ENCODE measurements around the gene GTF3C4. TPM values are rescaled to one million over a fixed set of nuclear protein-coding genes. Genes with fewer than 3 reads are reported as not detected.
A peak's percentile ranks its signal among the peaks of the same experiment; 100 is the strongest.

GTF3C4 gene
- total RNA-seq, 1 experiment from 2014 or later: 42.5 TPM

DNA sequence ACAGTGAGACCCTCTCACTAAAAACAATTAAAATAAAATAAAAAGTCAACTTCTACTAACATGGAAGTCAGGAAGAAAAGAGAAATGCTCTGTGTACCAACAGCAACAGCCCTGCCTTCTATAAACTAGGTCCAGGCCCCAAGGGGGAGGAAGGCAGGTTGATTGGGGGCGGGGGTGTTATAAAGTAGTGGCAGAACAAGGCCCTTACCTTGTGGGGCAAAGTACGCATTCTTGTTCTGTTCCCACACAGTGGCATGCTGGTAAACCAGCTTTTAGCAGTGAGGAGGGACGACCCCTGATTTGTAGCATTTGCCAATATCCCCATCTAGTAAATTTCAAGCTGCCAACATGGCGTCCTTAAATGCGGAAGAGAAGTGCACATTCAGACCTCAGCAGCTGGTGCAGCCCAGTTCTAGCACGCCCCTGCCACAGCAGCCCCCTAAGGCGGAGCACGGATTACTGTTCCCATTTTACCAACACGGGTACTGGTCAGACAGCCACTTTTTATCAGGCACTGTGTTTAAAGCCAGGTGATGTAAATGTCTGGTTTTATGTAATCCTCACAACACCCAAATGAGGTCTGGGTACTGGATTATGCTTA lies 69.5 kb downstream of the GTF3C4 start:
- Histone ChIP-seq H3K79me2 (ENCODE audit: insufficient read depth, low read length) (no peaks in the 10 kb centered on the region), H3K23ac (ENCODE audit: insufficient read length, low read depth, low read length) (no peak overlapping the region), H2AFZ (ENCODE audit: low read length) (no peak overlapping the region), H4K20me1 (ENCODE audit: control insufficient read depth, insufficient read depth, insufficient read length) (peaks cover 2% of the 10 kb centered on the region), H3K4me2 (ENCODE audit: insufficient read depth, insufficient read length, low read length) (no peak overlapping the region), H3T11ph (ENCODE audit: low read length) (no peak overlapping the region), H3K9ac (ENCODE audit: extremely low read depth, insufficient read length, low read length) (no peak overlapping the region), H4K8ac (replicated peaks; ENCODE audit: insufficient read length, low read depth, low read length) (no peak overlapping the region), H2BK20ac (ENCODE audit: low read depth, low read length, poor library complexity, severe bottlenecking) (no peak overlapping the region), H2BK120ac (ENCODE audit: low read depth, low read length, poor library complexity, severe bottlenecking) (no peak overlapping the region), H3K79me1 (ENCODE audit: insufficient read depth, low read depth, low read length, poor library complexity, severe bottlenecking) (no peaks in the 10 kb centered on the region), H4K91ac (ENCODE audit: insufficient read length, low read depth, low read length) (no peak overlapping the region), H3K14ac (ENCODE audit: insufficient read depth, low read length) (no peak overlapping the region), H3K56ac (ENCODE audit: insufficient read length, low read depth, low read length) (no peak overlapping the region), H3K9me3 (ENCODE audit: control insufficient read depth, low read depth, low read length) (no peaks in the 10 kb centered on the region), H4K5ac (ENCODE audit: insufficient read length, low read depth, low read length) (no peak overlapping the region), H3K18ac (ENCODE audit: insufficient read length, low read depth, low read length) (no peak overlapping the region), H3K27me3 (ENCODE audit: insufficient read depth, low read length) (peaks cover 8% of the 10 kb centered on the region; the same call in 1 of the 2 replicates), H3K4ac (ENCODE audit: low read depth, low read length) (no peak overlapping the region), H3K27ac (ENCODE audit: insufficient read length, low read depth, low read length) (no peak overlapping the region), H3K4me1 (ENCODE audit: insufficient read depth, low read length) (peaks cover 5% of the 10 kb centered on the region; the same call in 1 of the 2 replicates), H3K23me2 (ENCODE audit: insufficient read length, low read depth, low read length, poor library complexity, severe bottlenecking) (no peaks in the 10 kb centered on the region), H2BK5ac (ENCODE audit: insufficient read length, low read length) (no peak overlapping the region), H2AK5ac (ENCODE audit: insufficient read length, low read length) (no peak overlapping the region), H2BK12ac (ENCODE audit: insufficient read length, low read depth, low read length) (no peak overlapping the region), H2BK15ac (ENCODE audit: low read depth, low read length) (no peak overlapping the region)
- peak overlapping the region in 1 of 3 experiments; percentile 70; a peak in 1 of 7 replicates for H3K27ac Mint-ChIP-seq
- WGBS (ENCODE audit: extremely low coverage, insufficient read length, low lambda C conversion rate): no CpG with 5 or more reads among the region's 9 CpGs
- no peak overlapping the region for H3K4me3 Mint-ChIP-seq
- DNase-seq: no peak
- no peaks in the 10 kb centered on the region; a peak in 2 of 5 replicates for H3K9me3 Mint-ChIP-seq
- TF ChIP-seq, protein P1, sequence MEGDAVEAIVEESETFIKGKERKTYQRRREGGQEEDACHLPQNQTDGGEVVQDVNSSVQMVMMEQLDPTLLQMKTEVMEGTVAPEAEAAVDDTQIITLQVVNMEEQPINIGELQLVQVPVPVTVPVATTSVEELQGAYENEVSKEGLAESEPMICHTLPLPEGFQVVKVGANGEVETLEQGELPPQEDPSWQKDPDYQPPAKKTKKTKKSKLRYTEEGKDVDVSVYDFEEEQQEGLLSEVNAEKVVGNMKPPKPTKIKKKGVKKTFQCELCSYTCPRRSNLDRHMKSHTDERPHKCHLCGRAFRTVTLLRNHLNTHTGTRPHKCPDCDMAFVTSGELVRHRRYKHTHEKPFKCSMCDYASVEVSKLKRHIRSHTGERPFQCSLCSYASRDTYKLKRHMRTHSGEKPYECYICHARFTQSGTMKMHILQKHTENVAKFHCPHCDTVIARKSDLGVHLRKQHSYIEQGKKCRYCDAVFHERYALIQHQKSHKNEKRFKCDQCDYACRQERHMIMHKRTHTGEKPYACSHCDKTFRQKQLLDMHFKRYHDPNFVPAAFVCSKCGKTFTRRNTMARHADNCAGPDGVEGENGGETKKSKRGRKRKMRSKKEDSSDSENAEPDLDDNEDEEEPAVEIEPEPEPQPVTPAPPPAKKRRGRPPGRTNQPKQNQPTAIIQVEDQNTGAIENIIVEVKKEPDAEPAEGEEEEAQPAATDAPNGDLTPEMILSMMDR (conservative IDR thresholded peaks at IDR 0.05): no peak
- no peaks in the 10 kb centered on the region for H3K36me3 Mint-ChIP-seq (ENCODE audit: insufficient read depth in 1 of 3, low read depth in 3 of 3)
- H3K27me3 Mint-ChIP-seq (ENCODE audit: low read depth): peaks cover 64% of the 10 kb centered on the region
- H3K4me1 Mint-ChIP-seq: peaks cover 24% of the 10 kb centered on the region in 2 experiments

All from H9 (cell line).